ENCODE measurements around the gene MRTO4.
"Not testable (repeated sequence)": the region's sequence is repeated elsewhere in the genome, so short reads cannot be mapped to it uniquely, and the experiment has no call there.

The MRTO4 gene

GRCh38 chr1:19273106-19273843 lies 21.7 kb downstream of the MRTO4 start:
- DNase-seq: no peak

- not testable (repeated sequence) for DNase-seq
These were observed 22.4 kb downstream of the MRTO4 start for GRCh38 chr1:19273844-19274531.

GRCh38 chr1:19274636-19275035 lies 23.0 kb downstream of the MRTO4 start:
- DNase-seq: no peak

- no peak for DNase-seq
These were observed 32.3 kb downstream of the MRTO4 start for GRCh38 chr1:19283891-19284290.

GRCh38 chr1:19284881-19285280 lies 33.3 kb downstream of the MRTO4 start:
- no peak for DNase-seq

GRCh38 chr1:19285366-19285765 lies 33.8 kb downstream of the MRTO4 start:
- DNase-seq: not testable (repeated sequence)

GRCh38 chr1:19285807-19286206 lies 34.2 kb downstream of the MRTO4 start:
- DNase-seq: not testable (repeated sequence)

GRCh38 chr1:19287436-19288185 lies 36.0 kb downstream of the MRTO4 start:
- DNase-seq: no peak

- DNase-seq: peak in 4 of 5 experiments; percentile 40 to 77 (median 44)
These were observed 37.0 kb downstream of the MRTO4 start, which contains the start of gene AKR7A3 for GRCh38 chr1:19288324-19289241. Gene AKR7A3 (minus strand): TSS chr1:19288770. CDS start chr1:19288709, 61 bp downstream.

- DNase-seq: no peak
These were observed 37.6 kb downstream of the MRTO4 start for GRCh38 chr1:19289244-19289643.

GRCh38 chr1:19294638-19295037 lies 43.0 kb downstream of the MRTO4 start:
- no peak for DNase-seq

- DNase-seq: no peak
These were observed 48.6 kb downstream of the MRTO4 start for GRCh38 chr1:19300211-19300610.

GRCh38 chr1:19304081-19304480 lies 52.5 kb downstream of the MRTO4 start:
- DNase-seq: not testable (repeated sequence)

- DNase-seq: no peak
These were observed 54.3 kb downstream of the MRTO4 start for GRCh38 chr1:19305880-19306279.

GRCh38 chr1:19306941-19307340 lies 55.3 kb downstream of the MRTO4 start:
- DNase-seq: no peak

- no peak for DNase-seq
These were observed 56.3 kb downstream of the MRTO4 start for GRCh38 chr1:19307794-19308508.

- DNase-seq: no peak
These were observed 56.9 kb downstream of the MRTO4 start for GRCh38 chr1:19308509-19308907.

- DNase-seq: no peak
These were observed 57.7 kb downstream of the MRTO4 start for GRCh38 chr1:19309123-19309813.
